ENCODE data around the gene SCEL.
"Not testable (repeated sequence)": the region's sequence is repeated elsewhere in the genome, so short reads cannot be mapped to it uniquely, and the experiment has no call there.

Gene SCEL

GRCh38 chr13:77508959-77509620 is 26.4 kb upstream of the SCEL start:
- peaks cover 6% of the 10 kb centered on the region for H3K4me1 ChIP-seq (ENCODE audit: insufficient read depth, low read length)
- no peaks in the 10 kb centered on the region for H3K36me3 ChIP-seq (ENCODE audit: insufficient read depth, low read length)
- no peak overlapping the region for H3K4me3 ChIP-seq (ENCODE audit: low read depth in 1 of 2, low read length in 2 of 2)
- H3K27ac ChIP-seq (ENCODE audit: low read depth, low read length): no peak overlapping the region
- H3K27me3 ChIP-seq (ENCODE audit: control insufficient read depth in 1 of 2, insufficient read depth in 2 of 2, low read length in 2 of 2): no peaks in the 10 kb centered on the region
- no peak overlapping the region for H3K9ac ChIP-seq (ENCODE audit: low read length)
- H3K9me3 ChIP-seq (ENCODE audit: low read length): no peaks in the 10 kb centered on the region

GRCh38 chr13:77510156-77510555 is 25.4 kb upstream of the SCEL start:
- no peaks in the 10 kb centered on the region for H3K9me3 ChIP-seq (ENCODE audit: low read length)
- no peaks in the 10 kb centered on the region for H3K36me3 ChIP-seq (ENCODE audit: insufficient read depth, low read length)
- H3K27me3 ChIP-seq (ENCODE audit: control insufficient read depth in 1 of 2, insufficient read depth in 2 of 2, low read length in 2 of 2): no peaks in the 10 kb centered on the region
- H3K4me1 ChIP-seq (ENCODE audit: insufficient read depth, low read length): peaks cover 6% of the 10 kb centered on the region
- H3K27ac ChIP-seq (ENCODE audit: low read depth, low read length): no peak overlapping the region
- H3K9ac ChIP-seq (ENCODE audit: low read length): no peak overlapping the region
- no peak overlapping the region for H3K4me3 ChIP-seq (ENCODE audit: low read depth in 1 of 2, low read length in 2 of 2)

GRCh38 chr13:77511552-77511951 is 24.0 kb upstream of the SCEL start:
- no peak overlapping the region for H3K27ac ChIP-seq (ENCODE audit: low read depth, low read length)
- H3K9ac ChIP-seq (ENCODE audit: low read length): no peak overlapping the region
- no peaks in the 10 kb centered on the region for H3K9me3 ChIP-seq (ENCODE audit: low read length)
- H3K4me3 ChIP-seq (ENCODE audit: low read depth in 1 of 2, low read length in 2 of 2): no peak overlapping the region
- peaks cover 6% of the 10 kb centered on the region for H3K4me1 ChIP-seq (ENCODE audit: insufficient read depth, low read length)
- no peaks in the 10 kb centered on the region for H3K36me3 ChIP-seq (ENCODE audit: insufficient read depth, low read length)
- H3K27me3 ChIP-seq (ENCODE audit: control insufficient read depth in 1 of 2, insufficient read depth in 2 of 2, low read length in 2 of 2): no peaks in the 10 kb centered on the region

GRCh38 chr13:77513719-77514335 is 21.7 kb upstream of the SCEL start:
- no peaks in the 10 kb centered on the region for H3K36me3 ChIP-seq (ENCODE audit: insufficient read depth, low read length)
- no peak overlapping the region for H3K4me3 ChIP-seq (ENCODE audit: low read depth in 1 of 2, low read length in 2 of 2)
- H3K27me3 ChIP-seq (ENCODE audit: control insufficient read depth in 1 of 2, insufficient read depth in 2 of 2, low read length in 2 of 2): no peaks in the 10 kb centered on the region
- H3K4me1 ChIP-seq (ENCODE audit: insufficient read depth, low read length): no peaks in the 10 kb centered on the region
- H3K9me3 ChIP-seq (ENCODE audit: low read length): no peaks in the 10 kb centered on the region
- no peak overlapping the region for H3K27ac ChIP-seq (ENCODE audit: low read depth, low read length)
- no peak overlapping the region for H3K9ac ChIP-seq (ENCODE audit: low read length)

- Histone ChIP-seq H3K27ac (ENCODE audit: low read depth, low read length) (no peak overlapping the region), H3K9me3 (ENCODE audit: low read length) (no peaks in the 10 kb centered on the region), H3K36me3 (ENCODE audit: insufficient read depth, low read length) (no peaks in the 10 kb centered on the region), H3K27me3 (ENCODE audit: control insufficient read depth in 1 of 2, insufficient read depth in 2 of 2, low read length in 2 of 2) (no peaks in the 10 kb centered on the region), H3K9ac (ENCODE audit: low read length) (no peak overlapping the region), H3K4me3 (ENCODE audit: low read depth in 1 of 2, low read length in 2 of 2) (no peak overlapping the region), H3K4me1 (ENCODE audit: insufficient read depth, low read length) (no peaks in the 10 kb centered on the region)
Measured at GRCh38 chr13:77514336-77514726, 21.2 kb upstream of the SCEL start.

- no peaks in the 10 kb centered on the region for H3K36me3 ChIP-seq (ENCODE audit: insufficient read depth, low read length)
- no peaks in the 10 kb centered on the region for H3K9me3 ChIP-seq (ENCODE audit: low read length)
- H3K9ac ChIP-seq (ENCODE audit: low read length): no peak overlapping the region
- H3K4me3 ChIP-seq (ENCODE audit: low read depth in 1 of 2, low read length in 2 of 2): no peak overlapping the region
- no peak overlapping the region for H3K27ac ChIP-seq (ENCODE audit: low read depth, low read length)
- H3K27me3 ChIP-seq (ENCODE audit: control insufficient read depth in 1 of 2, insufficient read depth in 2 of 2, low read length in 2 of 2): no peaks in the 10 kb centered on the region
- no peaks in the 10 kb centered on the region for H3K4me1 ChIP-seq (ENCODE audit: insufficient read depth, low read length)
Measured at GRCh38 chr13:77515785-77516184, 19.7 kb upstream of the SCEL start.

GRCh38 chr13:77516342-77516789 is 19.1 kb upstream of the SCEL start:
- H3K4me3 ChIP-seq (ENCODE audit: low read depth in 1 of 2, low read length in 2 of 2): no peak overlapping the region
- no peaks in the 10 kb centered on the region for H3K27me3 ChIP-seq (ENCODE audit: control insufficient read depth in 1 of 2, insufficient read depth in 2 of 2, low read length in 2 of 2)
- no peaks in the 10 kb centered on the region for H3K36me3 ChIP-seq (ENCODE audit: insufficient read depth, low read length)
- H3K9ac ChIP-seq (ENCODE audit: low read length): no peak overlapping the region
- H3K27ac ChIP-seq (ENCODE audit: low read depth, low read length): no peak overlapping the region
- H3K4me1 ChIP-seq (ENCODE audit: insufficient read depth, low read length): no peaks in the 10 kb centered on the region
- no peaks in the 10 kb centered on the region for H3K9me3 ChIP-seq (ENCODE audit: low read length)

GRCh38 chr13:77518266-77518665 is 17.2 kb upstream of the SCEL start:
- Histone ChIP-seq H3K27ac (ENCODE audit: low read depth, low read length) (no peak overlapping the region), H3K9me3 (ENCODE audit: low read length) (no peaks in the 10 kb centered on the region), H3K9ac (ENCODE audit: low read length) (no peak overlapping the region), H3K27me3 (ENCODE audit: control insufficient read depth in 1 of 2, insufficient read depth in 2 of 2, low read length in 2 of 2) (no peaks in the 10 kb centered on the region), H3K4me1 (ENCODE audit: insufficient read depth, low read length) (no peaks in the 10 kb centered on the region), H3K4me3 (ENCODE audit: low read depth in 1 of 2, low read length in 2 of 2) (no peak overlapping the region), H3K36me3 (ENCODE audit: insufficient read depth, low read length) (no peaks in the 10 kb centered on the region)

- H3K36me3 ChIP-seq (ENCODE audit: insufficient read depth, low read length); H3K27me3 ChIP-seq (ENCODE audit: control insufficient read depth in 1 of 2, insufficient read depth in 2 of 2, low read length in 2 of 2); H3K27ac ChIP-seq (ENCODE audit: low read depth, low read length); H3K4me3 ChIP-seq (ENCODE audit: low read depth in 1 of 2, low read length in 2 of 2); H3K9ac ChIP-seq (ENCODE audit: low read length); H3K4me1 ChIP-seq (ENCODE audit: insufficient read depth, low read length); H3K9me3 ChIP-seq (ENCODE audit: low read length): not testable (repeated sequence)
Measured at GRCh38 chr13:77519396-77519795, 16.1 kb upstream of the SCEL start.

- no peaks in the 10 kb centered on the region for H3K4me1 ChIP-seq (ENCODE audit: insufficient read depth, low read length)
- H3K27me3 ChIP-seq (ENCODE audit: control insufficient read depth in 1 of 2, insufficient read depth in 2 of 2, low read length in 2 of 2): no peaks in the 10 kb centered on the region
- no peaks in the 10 kb centered on the region for H3K9me3 ChIP-seq (ENCODE audit: low read length)
- H3K4me3 ChIP-seq (ENCODE audit: low read depth in 1 of 2, low read length in 2 of 2): no peak overlapping the region
- H3K27ac ChIP-seq (ENCODE audit: low read depth, low read length): no peak overlapping the region
- no peaks in the 10 kb centered on the region for H3K36me3 ChIP-seq (ENCODE audit: insufficient read depth, low read length)
- H3K9ac ChIP-seq (ENCODE audit: low read length): no peak overlapping the region
Measured at GRCh38 chr13:77519808-77520207, 15.7 kb upstream of the SCEL start.

GRCh38 chr13:77521194-77521593 is 14.3 kb upstream of the SCEL start:
- Histone ChIP-seq H3K9me3 (ENCODE audit: low read length) (no peaks in the 10 kb centered on the region), H3K27me3 (ENCODE audit: control insufficient read depth in 1 of 2, insufficient read depth in 2 of 2, low read length in 2 of 2) (no peaks in the 10 kb centered on the region), H3K27ac (ENCODE audit: low read depth, low read length) (no peak overlapping the region), H3K36me3 (ENCODE audit: insufficient read depth, low read length) (no peaks in the 10 kb centered on the region), H3K4me3 (ENCODE audit: low read depth in 1 of 2, low read length in 2 of 2) (no peak overlapping the region), H3K9ac (ENCODE audit: low read length) (no peak overlapping the region), H3K4me1 (ENCODE audit: insufficient read depth, low read length) (no peaks in the 10 kb centered on the region)
